Neural progenitor cell (in vitro differentiated cells): ENCODE data around the gene SP100.

Experiments used
- EZH2phosphoT487 ChIP-seq: fragments of 200-600 bp; sonication (generic); IDR thresholded peaks from 2 replicates; pipeline ENCODE4 v1.6.1; 2017; ENCODE audit warnings: antibody characterized with exemption
- TF ChIP-seq, protein P1 (sequence below): fragments of 200-600 bp; sonication (generic); IDR thresholded peaks from 2 replicates; pipeline ENCODE4 v1.5.1; 2017; ENCODE audit warnings: antibody characterized with exemption, mild to moderate bottlenecking

DNA sequence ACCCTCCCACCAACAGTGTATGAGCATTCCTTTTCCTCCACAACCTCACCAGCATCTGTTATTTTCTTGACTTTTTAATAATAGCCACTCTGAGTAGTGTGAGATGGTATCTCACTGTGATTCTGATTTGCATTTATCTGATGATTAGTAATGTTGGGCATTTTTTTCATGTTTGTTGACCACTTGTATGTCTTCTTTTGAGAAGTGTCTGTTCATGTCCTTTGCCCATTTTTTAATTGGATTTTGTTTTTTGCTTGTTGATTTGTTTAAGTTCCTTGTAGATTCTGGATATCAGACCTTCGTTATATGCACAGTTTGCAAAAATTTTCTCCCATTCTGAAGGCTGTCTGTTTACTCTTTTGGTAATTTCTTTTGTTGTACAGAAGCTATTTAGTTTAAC lies 59.1 kb downstream of the SP100 start:
- TF ChIP-seq, protein P1, sequence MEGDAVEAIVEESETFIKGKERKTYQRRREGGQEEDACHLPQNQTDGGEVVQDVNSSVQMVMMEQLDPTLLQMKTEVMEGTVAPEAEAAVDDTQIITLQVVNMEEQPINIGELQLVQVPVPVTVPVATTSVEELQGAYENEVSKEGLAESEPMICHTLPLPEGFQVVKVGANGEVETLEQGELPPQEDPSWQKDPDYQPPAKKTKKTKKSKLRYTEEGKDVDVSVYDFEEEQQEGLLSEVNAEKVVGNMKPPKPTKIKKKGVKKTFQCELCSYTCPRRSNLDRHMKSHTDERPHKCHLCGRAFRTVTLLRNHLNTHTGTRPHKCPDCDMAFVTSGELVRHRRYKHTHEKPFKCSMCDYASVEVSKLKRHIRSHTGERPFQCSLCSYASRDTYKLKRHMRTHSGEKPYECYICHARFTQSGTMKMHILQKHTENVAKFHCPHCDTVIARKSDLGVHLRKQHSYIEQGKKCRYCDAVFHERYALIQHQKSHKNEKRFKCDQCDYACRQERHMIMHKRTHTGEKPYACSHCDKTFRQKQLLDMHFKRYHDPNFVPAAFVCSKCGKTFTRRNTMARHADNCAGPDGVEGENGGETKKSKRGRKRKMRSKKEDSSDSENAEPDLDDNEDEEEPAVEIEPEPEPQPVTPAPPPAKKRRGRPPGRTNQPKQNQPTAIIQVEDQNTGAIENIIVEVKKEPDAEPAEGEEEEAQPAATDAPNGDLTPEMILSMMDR: no peak
- TF ChIP-seq EZH2phosphoT487: no peak
